T-helper 2 cell treated with Interferon-gamma antibody and Interleukin-4, amounts not matched to agents 100 ng/mL and 5 ng/mL, for 36 hours (primary cell): ENCODE results near the gene IDUA. TPM values are rescaled to one million over a fixed set of nuclear protein-coding genes. Genes with fewer than 3 reads are reported as not detected.
"Not testable (repeated sequence)": the region's sequence is repeated elsewhere in the genome, so short reads cannot be mapped to it uniquely, and the experiment has no call there.

Source experiments
- intact Hi-C: fragments of 100-400 bp; cut with micrococcal nuclease; formaldehyde crosslinking; loops from one replicate; pipeline ENCODE4 v1.15.1; 2023
- total RNA-seq: library from RNA; stranded (reverse); gene quantifications from 2 replicates; pipeline ENCODE4 v1.2.3, GENCODE V29; 2022

The IDUA gene
- 35.3 and 36.0 TPM in 2 replicates for total RNA-seq

DNA sequence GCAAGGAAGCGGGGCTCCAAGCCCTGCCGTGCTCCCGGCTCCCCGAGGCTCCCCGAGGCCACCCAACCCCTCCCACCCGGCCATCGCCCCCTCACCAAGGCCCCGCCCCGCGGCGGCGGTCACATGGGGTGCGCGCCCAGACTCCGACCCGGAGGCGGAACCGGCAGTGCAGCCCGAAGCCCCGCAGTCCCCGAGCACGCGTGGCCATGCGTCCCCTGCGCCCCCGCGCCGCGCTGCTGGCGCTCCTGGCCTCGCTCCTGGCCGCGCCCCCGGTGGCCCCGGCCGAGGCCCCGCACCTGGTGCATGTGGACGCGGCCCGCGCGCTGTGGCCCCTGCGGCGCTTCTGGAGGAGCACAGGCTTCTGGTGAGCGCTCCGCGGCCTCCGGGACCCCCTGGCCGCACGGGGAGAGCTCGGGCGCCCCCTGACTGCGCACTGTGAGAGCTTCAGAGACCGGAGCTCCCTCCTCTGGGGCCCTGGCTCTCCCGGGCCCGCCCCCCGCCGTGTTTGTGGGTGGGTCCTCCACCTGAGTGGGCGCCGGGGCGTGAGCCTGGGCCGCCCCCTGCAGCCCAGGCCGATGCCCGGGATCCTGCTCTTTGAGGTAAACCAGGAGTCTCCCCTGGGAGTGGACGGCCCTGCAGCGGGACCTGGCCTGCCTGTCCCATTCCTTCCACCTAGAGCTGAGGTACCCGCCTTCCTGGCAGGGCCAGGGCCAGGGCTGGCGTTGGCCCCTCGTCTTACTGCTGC, at the start of gene IDUA:
TSS of gene IDUA (plus strand) at position 166 of the 745 bp plus-strand sequence. CDS start at position 207, 41 bp downstream.
- intact Hi-C loops = loop anchor here (1.0 to 5.0 kb wide), 4 partner anchors 14 to 205 kb away; partner anchors contain the start of genes DGKQ and FGFRL1

DNA sequence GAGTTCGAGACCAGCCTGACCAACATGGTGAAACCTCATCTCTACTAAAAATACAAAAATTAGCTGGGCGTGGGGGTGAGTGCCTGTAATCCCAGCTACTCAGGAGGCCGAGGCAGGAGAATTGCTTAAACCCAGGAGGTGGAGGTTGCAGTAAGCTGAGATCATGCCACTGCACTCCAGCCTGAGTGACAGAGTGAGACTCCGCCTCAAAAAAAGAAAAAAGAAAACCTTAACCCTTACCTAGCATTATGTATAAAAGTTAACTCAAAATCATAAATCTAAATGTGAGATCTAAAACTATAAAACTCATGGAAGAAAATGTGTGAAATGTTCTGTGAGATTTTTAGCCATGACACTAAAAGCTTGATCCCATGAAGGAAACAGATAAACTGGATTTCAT, 47.3 kb upstream of the IDUA start:
- intact Hi-C loops = not testable (repeated sequence)

DNA sequence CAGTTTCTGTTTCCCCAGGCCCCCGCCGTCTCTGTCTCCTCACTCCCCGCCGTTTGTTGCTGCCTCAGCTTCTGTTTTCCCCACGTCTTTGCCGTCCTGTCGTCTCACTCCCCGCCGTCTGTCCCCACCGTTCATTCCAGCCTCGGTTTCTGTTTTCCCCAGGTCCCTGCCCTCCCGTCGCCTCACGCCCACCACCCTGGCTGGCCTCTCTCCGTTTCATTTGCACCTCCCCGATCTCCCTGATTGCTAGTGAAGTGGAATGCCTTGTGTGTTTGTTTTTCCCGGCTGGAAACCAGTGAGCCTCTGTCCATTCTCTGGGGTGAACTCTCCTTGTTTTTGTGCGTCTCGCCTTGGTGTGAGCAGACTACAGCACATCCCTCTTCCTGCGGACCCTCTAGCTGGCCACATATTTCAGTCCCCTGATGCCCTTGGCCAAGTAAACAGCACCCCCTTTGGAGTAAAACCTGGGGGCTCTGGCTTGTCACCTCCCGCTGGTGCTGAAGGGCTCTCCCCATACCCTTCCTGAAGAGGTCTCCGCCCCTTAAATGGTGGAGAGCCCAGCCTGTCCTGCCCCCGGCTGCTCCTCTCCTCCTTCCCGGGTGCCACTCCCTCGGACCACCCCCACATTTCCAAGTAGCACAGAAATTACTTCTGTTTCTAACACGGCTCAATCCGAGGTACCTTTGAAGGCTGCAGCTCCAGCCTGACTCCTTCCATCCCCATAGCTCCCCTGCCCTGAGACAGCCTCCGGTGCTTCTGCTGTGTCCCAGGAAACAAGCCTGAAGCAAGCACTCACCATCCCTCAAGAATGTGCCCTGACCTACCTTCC, 41.4 kb upstream of the IDUA start:
- intact Hi-C loops = no loop called here

DNA sequence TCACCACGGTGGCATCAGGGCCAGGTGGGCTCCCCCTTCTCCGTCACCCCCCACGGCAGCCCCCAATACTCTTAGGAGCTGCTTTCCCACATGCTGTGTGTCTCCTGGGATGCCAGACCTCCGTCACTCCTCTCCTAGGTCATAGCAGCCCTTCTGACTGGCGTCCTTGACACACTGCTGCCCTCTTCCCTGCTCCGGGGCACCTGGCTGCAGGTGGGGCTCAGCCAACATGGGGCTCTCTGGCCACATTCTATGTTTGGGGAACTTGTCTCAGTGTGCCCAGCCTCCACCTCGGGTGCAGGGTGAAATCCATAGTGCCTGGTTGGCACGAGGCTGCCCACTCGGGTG, 40.8 kb upstream of the IDUA start:
- intact Hi-C loops = no loop called here

DNA sequence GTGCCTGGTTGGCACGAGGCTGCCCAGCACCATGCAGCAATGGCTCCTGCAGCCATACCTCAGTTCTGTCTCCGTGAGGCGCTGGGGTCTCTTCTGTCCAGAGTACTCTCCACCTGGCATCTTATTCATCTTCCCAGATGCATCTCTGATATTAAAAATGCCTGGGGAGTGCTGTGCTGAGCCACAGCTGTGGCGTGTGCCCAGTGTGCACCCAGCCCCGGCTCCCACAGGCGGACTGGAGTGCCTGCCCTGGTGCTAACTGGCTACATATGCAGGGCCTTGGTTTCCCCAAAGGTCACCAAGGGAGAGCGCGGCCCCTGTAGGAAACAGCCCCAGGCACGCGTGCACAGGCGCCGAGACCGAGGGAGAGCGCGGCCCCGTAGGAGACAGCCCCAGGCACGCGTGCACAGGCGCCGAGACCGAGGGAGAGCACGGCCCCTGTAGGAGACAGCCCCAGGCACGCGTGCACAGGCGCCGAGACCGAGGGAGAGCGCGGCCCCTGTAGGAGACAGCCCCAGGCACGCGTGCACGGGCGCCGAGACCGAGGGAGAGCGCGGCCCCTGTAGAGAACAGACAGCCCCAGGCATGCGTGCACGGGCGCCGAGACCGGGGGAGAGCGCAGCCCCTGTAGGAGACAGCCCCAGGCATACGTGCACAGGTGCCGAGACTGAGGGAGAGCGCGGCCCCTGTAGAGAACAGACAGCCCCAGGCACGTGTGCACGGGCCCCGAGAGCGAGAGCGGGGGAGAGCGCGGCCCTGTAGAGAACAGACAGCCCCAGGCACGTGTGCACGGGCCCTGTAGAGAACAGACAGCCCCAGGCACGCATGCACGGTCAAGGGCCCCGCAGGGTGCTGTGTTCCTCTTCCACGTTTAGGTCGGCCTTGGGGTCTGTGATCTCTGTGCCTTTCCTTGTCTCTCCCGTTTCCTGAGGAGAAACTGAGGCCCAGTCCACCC, 40.0 kb upstream of the IDUA start:
- intact Hi-C loops = no loop called here

DNA sequence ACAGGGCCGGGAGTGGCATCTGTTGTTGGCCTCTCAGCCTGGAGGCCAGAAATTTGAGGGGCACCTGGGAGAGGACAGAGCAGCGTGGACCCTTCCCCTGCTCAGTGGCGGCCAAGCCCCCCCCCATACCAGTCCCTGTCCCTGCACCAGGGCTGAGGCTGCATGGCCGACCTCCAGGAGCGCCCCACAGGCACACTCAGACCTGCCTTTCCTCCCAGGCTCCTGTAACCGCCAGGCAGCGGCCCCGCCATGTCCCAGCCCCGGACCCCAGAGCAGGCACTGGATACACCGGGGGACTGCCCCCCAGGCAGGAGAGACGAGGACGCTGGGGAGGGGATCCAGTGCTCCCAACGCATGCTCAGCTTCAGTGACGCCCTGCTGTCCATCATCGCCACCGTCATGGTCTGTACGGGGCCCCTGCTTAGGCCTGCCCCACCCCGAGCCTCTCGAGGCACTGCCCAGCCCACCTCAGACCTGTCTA, 39.3 kb upstream of the IDUA start:
- intact Hi-C loops = no loop called here

DNA sequence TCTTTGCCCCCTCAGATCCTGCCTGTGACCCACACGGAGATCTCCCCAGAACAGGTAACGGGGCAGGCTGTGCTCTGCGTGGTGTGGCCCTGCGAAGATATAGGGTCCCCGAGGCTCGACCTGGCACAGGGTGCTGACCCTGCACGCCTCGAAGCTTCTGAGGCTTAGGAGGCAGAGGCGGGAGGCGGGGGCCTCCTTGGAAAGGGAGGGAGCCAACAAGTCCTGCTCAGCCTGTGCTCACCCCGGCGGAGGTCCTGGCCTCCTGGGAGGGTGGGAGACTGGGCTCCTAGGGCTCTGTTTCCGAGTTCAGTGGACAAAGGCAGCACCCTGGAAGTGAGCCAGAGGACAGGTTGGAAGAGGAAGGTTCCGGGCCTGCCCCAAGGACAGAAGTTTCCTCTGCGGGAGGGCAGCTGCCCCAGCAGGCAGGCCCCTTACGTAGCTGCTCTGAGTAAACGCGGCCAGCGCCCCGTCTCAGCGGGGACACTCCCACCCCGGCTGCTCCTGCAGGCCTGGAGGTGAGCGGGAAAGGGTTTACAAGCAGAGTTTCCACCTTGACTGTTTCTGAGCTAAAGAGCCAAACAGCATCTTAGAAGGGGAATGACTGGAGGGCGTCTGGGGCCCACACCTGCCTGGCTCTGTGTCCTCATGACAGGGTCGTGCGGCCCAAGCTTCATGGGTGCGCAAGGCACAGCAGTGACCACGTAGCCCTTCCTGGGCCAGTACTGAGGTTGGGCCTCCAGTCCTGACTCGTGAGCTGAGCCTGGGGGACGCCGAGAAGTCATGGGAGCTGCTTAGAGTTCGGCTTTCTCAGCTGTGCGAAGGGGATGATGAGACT, 38.5 kb upstream of the IDUA start:
- intact Hi-C loops = no loop called here

DNA sequence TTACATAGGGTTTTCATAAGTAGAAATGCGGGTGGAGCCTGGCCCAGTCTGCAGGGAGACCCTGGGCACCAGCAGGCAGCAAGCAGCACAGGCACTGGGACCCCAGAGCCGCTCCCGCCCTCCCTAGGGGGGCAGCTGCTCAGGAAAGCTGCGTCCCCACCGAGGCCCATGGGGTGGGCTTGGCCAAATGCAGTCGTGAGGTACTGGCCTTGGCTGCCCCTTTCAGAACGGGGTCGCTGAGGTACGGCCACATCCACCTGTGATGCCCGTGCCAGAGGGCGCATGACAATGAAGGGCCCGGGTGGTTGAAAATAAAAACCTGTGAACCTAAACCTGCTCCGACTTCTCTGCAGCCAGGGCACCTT, 37.9 kb upstream of the IDUA start:
- intact Hi-C loops = no loop called here

DNA sequence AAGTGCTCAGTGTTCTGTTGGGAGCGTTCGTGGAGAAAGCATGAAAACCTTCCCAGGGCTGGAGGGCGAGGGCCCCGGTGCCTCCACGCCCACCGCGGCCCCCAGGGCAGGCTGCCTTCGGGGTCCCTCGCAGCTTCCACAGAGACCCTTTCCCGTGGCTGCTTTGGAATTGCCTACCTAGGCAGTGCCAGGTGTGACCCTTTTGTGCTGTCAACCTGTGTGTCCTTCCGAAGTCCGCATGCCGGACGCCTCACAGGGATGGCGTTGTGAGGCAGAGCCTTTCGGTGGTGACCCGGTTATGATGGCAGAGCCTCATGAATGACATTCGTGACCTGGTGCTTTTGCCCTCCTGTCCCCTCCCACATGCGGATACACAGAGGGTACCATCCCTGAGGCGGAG, 37.2 kb upstream of the IDUA start:
- intact Hi-C loops = no loop called here

DNA sequence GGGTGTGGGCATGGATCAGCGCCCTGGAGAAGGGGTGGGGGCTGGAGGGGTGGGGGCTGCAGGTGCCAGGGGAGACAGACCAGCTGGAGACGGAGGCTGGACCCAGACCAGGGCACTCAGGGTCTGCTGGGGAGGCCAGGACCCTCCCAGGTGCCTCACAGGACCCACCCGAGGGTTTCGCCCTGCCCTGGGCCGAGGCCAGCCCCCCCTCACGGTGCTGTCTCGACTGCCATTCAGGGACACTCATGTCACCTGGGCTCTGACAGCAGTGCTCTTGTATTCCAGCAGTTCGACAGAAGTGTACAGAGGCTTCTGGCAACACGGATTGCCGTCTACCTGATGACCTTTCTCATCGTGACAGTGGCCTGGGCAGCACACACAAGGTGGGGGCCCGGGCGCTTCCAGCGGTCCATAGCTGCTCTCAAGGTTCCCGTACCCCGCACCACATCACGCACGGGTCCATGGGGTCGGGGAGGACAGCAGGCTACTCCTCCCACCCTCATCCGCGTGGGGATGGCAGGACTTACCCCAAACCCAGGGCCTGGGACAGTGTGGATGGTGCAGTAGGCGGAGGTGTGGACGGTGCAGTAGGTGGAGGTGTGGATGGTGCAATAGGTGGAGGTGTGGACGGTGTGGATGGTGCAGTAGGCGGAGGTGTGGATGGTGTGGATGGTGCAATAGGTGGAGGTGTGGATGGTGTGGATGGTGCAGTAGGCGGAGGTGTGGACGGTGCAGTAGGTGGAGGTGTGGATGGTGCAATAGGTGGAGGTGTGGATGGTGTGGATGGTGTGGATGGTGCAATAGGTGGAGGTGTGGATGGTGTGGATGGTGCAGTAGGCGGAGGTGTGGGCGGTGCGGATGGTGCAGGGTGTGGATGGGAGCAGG, 36.5 kb upstream of the IDUA start:
- intact Hi-C loops = no loop called here

DNA sequence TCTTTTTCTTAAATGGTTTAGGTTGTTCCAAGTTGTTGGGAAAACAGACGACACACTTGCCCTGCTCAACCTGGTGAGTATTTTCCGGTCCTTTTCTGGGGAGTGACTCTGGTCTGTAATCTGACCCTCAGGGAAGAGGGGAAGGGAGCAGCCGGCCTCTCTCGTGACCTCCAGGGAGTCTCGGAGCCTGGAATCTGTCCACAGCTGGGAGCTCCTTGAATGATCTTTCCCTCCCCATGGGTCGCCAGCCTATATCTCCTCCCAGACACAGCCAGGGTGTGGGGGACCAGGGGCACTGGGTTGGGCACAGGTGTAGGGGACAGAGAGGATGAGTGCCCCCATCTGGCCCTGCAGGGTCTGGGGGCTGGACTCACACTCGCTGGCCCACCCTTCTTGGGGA, 35.7 kb upstream of the IDUA start:
- intact Hi-C loops = no loop called here

DNA sequence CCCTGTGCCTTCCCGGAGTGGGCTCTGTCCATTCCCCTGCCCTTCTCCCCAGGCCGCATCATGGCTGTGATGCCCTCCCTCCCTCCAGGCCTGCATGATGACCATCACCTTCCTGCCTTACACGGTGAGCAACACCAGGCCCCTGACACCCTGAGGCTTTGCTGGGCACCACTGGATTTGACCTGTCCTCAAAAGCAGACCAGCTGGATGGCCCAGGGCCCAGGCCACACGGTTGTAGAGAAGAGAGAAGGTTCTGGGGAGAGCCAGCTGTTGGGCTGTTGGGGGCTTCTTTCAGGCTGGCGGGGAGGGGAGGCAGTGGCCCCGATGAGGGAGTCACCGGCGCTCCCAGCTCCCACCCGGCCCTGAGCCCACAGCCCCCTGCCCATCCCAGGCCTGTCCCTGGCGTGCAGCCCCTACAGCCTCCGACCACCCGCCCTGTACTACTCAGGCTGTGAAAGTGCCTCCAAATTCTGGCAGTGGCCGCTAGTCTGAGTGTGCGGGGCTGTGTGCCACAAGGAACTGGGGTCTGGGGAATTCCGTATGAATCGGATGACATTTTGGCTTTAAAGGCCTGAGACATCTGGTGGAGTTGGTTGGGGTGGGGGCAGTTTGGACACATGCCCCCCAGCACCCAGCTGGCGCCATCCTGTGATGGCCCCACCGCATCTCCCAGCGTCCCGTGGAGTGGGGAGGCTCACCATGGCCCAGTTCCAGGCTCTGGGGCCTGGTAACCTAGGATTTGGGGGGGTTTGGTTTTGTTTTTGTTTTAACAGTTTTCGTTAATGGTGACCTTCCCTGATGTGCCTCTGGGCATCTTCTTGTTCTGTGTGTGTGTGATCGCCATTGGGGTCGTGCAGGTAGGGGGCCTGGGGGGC, 35.0 kb upstream of the IDUA start:
- intact Hi-C loops = no loop called here

DNA sequence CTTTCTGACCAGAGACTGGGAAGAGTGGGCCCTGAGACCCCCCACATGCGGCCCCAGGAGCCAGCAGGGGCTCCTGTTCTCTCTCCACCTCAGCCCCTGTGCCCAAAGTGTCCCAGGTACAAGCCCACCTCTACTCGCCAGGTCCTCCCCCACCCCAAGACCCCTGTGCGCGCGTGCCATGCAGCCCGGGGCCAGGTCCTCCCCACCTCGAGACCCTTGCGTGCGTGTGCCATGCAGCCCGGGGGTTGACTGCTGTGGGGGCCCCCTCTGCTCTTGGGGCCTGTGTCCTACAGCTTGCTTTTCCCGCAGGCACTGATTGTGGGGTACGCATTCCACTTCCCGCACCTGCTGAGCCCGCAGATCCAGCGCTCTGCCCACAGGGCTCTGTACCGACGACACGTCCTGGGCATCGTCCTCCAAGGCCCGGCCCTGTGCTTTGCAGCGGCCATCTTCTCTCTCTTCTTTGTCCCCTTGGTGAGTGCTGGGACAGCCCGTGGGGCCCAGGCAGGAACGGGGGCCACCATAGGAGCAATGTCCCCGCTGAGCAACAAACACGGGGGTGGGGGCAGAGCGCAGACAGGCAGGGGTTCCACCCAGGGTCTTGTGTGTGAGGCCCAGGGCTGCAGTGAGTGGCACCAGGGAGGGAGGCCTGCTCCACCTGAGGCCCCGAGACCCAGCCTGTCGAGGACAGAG, 33.8 kb upstream of the IDUA start:
- intact Hi-C loops = no loop called here

DNA sequence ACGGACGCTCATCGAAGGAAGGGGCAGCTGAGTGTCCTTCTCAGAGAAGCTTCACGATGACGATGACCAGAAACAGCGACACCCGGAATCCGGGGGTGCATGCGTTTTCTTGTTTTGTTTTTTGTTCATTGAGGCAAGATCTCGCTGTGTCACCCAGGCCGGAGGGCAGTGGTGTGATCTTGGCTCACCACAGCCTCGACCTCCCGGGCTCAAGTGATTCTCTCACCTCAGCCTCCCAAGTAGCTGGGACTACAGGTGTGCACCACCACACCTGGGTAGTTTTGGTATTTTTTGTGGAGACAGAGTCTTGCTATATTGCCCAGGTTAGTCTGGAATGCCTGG, 33.3 kb upstream of the IDUA start:
- intact Hi-C loops = no loop called here

DNA sequence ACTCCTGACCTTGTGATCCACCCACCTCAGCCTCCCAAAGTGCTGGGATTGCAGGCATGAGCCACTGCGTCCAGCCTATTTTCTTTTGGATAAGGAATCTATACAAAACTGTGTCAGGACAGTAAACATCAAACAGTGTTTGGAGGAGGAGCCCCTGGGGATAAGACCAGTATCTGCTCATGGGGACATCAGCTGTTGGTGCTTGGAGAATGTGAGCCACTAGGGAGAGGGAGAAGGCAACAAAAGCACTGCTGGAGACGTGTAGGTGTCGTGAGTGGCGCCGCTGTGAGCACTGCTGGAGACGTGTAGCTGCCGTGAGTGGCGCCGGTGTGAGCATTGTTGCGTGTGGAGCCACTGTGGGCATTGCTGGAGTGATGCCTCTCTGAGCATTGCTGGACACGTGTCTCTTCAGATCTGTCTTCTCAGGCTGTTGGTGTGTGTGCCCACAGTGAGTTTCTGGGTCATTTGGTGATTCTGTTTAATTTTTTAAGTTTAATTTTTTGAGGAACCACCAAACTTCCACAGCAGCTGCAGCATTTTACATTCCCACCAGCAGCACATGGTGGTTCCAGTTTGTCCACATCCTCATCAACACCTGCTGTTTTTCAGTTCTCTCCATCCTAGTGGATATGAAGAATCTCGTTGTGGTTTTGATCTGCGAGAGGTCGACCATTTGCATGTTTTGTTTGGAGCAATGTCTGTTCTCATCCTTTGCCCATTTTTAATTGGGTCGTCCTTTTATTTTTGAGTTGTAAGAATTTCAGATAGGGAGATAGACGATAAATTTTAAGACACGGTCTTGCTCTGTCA, 32.4 kb upstream of the IDUA start:
- intact Hi-C loops = no loop called here

DNA sequence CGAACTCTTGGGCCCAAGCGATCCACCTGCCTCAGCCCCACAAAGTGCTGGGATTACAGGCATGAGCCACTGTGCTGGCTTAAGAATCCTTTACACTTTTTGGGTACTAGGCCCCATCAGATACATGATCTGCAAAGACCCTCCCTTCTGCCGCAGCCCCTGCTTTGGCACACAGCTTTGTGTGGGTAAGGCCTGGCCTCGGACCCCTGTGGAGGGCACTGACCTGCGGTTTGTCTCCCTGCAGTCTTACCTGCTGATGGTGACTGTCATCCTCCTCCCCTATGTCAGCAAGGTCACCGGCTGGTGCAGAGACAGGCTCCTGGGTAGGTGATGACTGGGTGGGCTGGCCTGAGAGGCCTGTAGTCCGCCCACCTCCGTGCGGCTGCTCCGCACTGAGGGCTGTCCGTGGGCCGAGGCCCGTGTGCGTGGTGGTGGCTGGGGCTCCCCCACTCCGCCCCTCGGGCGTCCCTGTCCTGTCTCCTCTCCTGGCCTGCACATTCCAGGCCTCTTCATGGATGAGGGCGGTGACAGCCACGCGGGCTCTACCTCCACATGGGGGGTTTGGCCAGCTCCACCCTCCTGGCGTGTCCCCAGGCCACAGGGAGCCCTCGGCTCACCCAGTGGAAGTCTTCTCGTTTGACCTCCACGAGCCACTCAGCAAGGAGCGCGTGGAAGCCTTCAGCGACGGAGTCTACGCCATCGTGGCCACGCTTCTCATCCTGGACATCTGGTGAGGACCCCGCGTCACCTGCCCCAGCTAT, 31.5 kb upstream of the IDUA start:
- intact Hi-C loops = no loop called here
